Measurements from ENCODE around the gene EIF4E2.
A peak's percentile ranks its signal among the peaks of the same experiment; 100 is the strongest.

EIF4E2 gene

GRCh38 chr2:232588031-232588430 lies 37.5 kb downstream of the EIF4E2 start:
- no peak for ATAC-seq
- TF ChIP-seq ZNF8 (CRISPR knock-in tag; IDR thresholded peaks at IDR 0.05) (no peak), ZNF70 (CRISPR knock-in tag; IDR thresholded peaks at IDR 0.05) (no peak), ESRRG (CRISPR knock-in tag; IDR thresholded peaks at IDR 0.05) (no peak), ZNF565 (CRISPR knock-in tag; conservative IDR thresholded peaks at IDR 0.05; ENCODE audit: low read depth) (no peak), ISL1 (CRISPR knock-in tag; IDR thresholded peaks at IDR 0.05) (no peak), ZC3H10 (CRISPR knock-in tag; IDR thresholded peaks at IDR 0.05) (no peak), BACH2 (CRISPR knock-in tag; IDR thresholded peaks at IDR 0.05; ENCODE audit: borderline replicate concordance) (no peak), TCF4 (CRISPR knock-in tag; IDR thresholded peaks at IDR 0.05; ENCODE audit: borderline replicate concordance) (no peak), ARNTL (CRISPR knock-in tag; IDR thresholded peaks at IDR 0.05; ENCODE audit: borderline replicate concordance, low read depth) (no peak), SNAI2 (CRISPR knock-in tag; IDR thresholded peaks at IDR 0.05) (no peak), ZFP30 (CRISPR knock-in tag; IDR thresholded peaks at IDR 0.05) (no peak), POU6F1 (CRISPR knock-in tag; IDR thresholded peaks at IDR 0.05; ENCODE audit: borderline replicate concordance, low read depth) (no peak), CSDC2 (CRISPR knock-in tag; IDR thresholded peaks at IDR 0.05) (no peak), OSR1 (CRISPR knock-in tag; IDR thresholded peaks at IDR 0.05) (no peak), RARB (CRISPR knock-in tag; IDR thresholded peaks at IDR 0.05) (no peak), TSHZ2 (CRISPR knock-in tag; IDR thresholded peaks at IDR 0.05) (no peak), TOX (CRISPR knock-in tag; IDR thresholded peaks at IDR 0.05; ENCODE audit: borderline replicate concordance) (no peak), GLIS3 (CRISPR knock-in tag; IDR thresholded peaks at IDR 0.05) (no peak), PPARA (CRISPR knock-in tag; IDR thresholded peaks at IDR 0.05; ENCODE audit: borderline replicate concordance) (no peak)
- TF ChIP-seq, protein P1, sequence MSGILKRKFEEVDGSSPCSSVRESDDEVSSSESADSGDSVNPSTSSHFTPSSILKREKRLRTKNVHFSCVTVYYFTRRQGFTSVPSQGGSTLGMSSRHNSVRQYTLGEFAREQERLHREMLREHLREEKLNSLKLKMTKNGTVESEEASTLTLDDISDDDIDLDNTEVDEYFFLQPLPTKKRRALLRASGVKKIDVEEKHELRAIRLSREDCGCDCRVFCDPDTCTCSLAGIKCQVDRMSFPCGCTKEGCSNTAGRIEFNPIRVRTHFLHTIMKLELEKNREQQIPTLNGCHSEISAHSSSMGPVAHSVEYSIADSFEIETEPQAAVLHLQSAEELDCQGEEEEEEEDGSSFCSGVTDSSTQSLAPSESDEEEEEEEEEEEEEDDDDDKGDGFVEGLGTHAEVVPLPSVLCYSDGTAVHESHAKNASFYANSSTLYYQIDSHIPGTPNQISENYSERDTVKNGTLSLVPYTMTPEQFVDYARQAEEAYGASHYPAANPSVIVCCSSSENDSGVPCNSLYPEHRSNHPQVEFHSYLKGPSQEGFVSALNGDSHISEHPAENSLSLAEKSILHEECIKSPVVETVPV (CRISPR knock-in tag; IDR thresholded peaks at IDR 0.05) = no peak

- TF ChIP-seq ZNF8 (CRISPR knock-in tag; IDR thresholded peaks at IDR 0.05) (no peak), TSHZ2 (CRISPR knock-in tag; IDR thresholded peaks at IDR 0.05) (no peak), CREB5 (CRISPR knock-in tag; IDR thresholded peaks at IDR 0.05; ENCODE audit: low read depth) (no peak), PATZ1 (CRISPR knock-in tag; IDR thresholded peaks at IDR 0.05; ENCODE audit: borderline replicate concordance) (no peak), CSDC2 (CRISPR knock-in tag; IDR thresholded peaks at IDR 0.05) (no peak), GLIS3 (CRISPR knock-in tag; IDR thresholded peaks at IDR 0.05) (no peak), PPARA (CRISPR knock-in tag; IDR thresholded peaks at IDR 0.05; ENCODE audit: borderline replicate concordance) (no peak), ARNTL (CRISPR knock-in tag; IDR thresholded peaks at IDR 0.05; ENCODE audit: borderline replicate concordance, low read depth) (no peak), POU6F1 (CRISPR knock-in tag; IDR thresholded peaks at IDR 0.05; ENCODE audit: borderline replicate concordance, low read depth) (no peak), BACH2 (CRISPR knock-in tag; IDR thresholded peaks at IDR 0.05; ENCODE audit: borderline replicate concordance) (no peak)
- TF ChIP-seq, protein P1 (CRISPR knock-in tag; IDR thresholded peaks at IDR 0.05) = no peak
- peak; percentile 94 for ATAC-seq
These were observed 38.4 kb downstream of the EIF4E2 start for GRCh38 chr2:232588680-232589585.
